Keratinocyte (primary cell): ENCODE results near the gene ELF3. TPM values are rescaled to one million over a fixed set of nuclear protein-coding genes. Genes with fewer than 3 reads are reported as not detected.
"Not testable (repeated sequence)": the region's sequence is repeated elsewhere in the genome, so short reads cannot be mapped to it uniquely, and the experiment has no call there.

ENCODE experiments used
- DNase-seq: peaks from one replicate; pipeline ENCODE4 v3.0.0-alpha.2; 2011; ENCODE audit warnings: low read depth, missing footprints, low spot score
- FAIRE-seq: peaks from 2 replicates; lab custom pipeline; 2011; peaks lifted over from hg19 to GRCh38; lab: Jason Lieb, UNC
- H2AFZ ChIP-seq: 2 replicates; pipeline ENCODE4 v1.6.0; 2012; ENCODE audit warnings: low read length, control low read depth, inconsistent platforms; ENCODE audit not compliant: control insufficient read depth
- H3K27ac ChIP-seq: 2 replicates; pipeline ENCODE4 v1.5.1; 2011; ENCODE audit warnings: low read length; ENCODE audit not compliant: control insufficient read depth, insufficient read depth
- H3K27me3 ChIP-seq: 3 replicates; pipeline ENCODE4 v1.6.0; 2011; ENCODE audit warnings: low read length; ENCODE audit not compliant: control insufficient read depth, insufficient read depth; ENCODE audit errors: extremely low read depth
- H3K36me3 ChIP-seq, 2 experiments: 2 replicates in 1 of 2; 3 replicates in 1 of 2; pipeline ENCODE4 v1.5.1; 2011; ENCODE audit warnings: low read length in 2 of 2, mild to moderate bottlenecking in 1 of 2; ENCODE audit not compliant: control insufficient read depth in 2 of 2, insufficient read depth in 2 of 2; ENCODE audit errors: extremely low read depth in 1 of 2
- H3K4me1 ChIP-seq: 3 replicates; pipeline ENCODE4 v1.5.1; 2011; ENCODE audit warnings: low read length; ENCODE audit not compliant: control insufficient read depth, insufficient read depth; ENCODE audit errors: extremely low read depth
- H3K4me2 ChIP-seq: 3 replicates; pipeline ENCODE4 v1.6.0; 2011; ENCODE audit warnings: low read depth, low read length; ENCODE audit not compliant: control insufficient read depth, insufficient read depth; ENCODE audit errors: extremely low read depth
- H3K4me3 ChIP-seq, 3 experiments: fragments of 200-600 bp in 1 of 3; sonication (generic) in 1 of 3; 2 replicates in 2 of 3; 3 replicates in 1 of 3; pipeline ENCODE4 v1.5.1; 2011 to 2016; ENCODE audit warnings: low read length in 3 of 3, mild to moderate bottlenecking in 3 of 3, control low read depth in 2 of 3, inconsistent platforms in 1 of 3, low read depth in 1 of 3, mixed read lengths in 1 of 3, mixed run types in 1 of 3, moderate library complexity in 1 of 3; ENCODE audit not compliant: control insufficient read depth in 2 of 3, insufficient read depth in 2 of 3; ENCODE audit errors: extremely low read depth in 1 of 3
- H3K79me2 ChIP-seq: 2 replicates; pipeline ENCODE4 v1.6.0; 2012; ENCODE audit warnings: low read length; ENCODE audit not compliant: control insufficient read depth, insufficient read depth
- H3K9ac ChIP-seq: 3 replicates; pipeline ENCODE4 v1.6.0; 2011; ENCODE audit warnings: low read length; ENCODE audit not compliant: control insufficient read depth, insufficient read depth; ENCODE audit errors: extremely low read depth
- H3K9me1 ChIP-seq: 3 replicates; pipeline ENCODE4 v1.6.0; 2011; ENCODE audit warnings: low read length; ENCODE audit not compliant: control insufficient read depth, insufficient read depth; ENCODE audit errors: extremely low read depth
- H3K9me3 ChIP-seq: 2 replicates; pipeline ENCODE4 v1.5.1; 2012; ENCODE audit warnings: low read depth, low read length; ENCODE audit not compliant: control insufficient read depth
- H4K20me1 ChIP-seq: 3 replicates; pipeline ENCODE4 v1.6.0; 2011; ENCODE audit warnings: low read length; ENCODE audit not compliant: control insufficient read depth, insufficient read depth; ENCODE audit errors: extremely low read depth
- EZH2 ChIP-seq: IDR thresholded peaks from one replicate; pipeline ENCODE4 v1.6.1; 2012; ENCODE audit warnings: inconsistent platforms, mild to moderate bottlenecking, low read length, moderate library complexity
- dilution Hi-C: fragments of 300-500 bp; cut with MboI; formaldehyde crosslinking; loops from one replicate; pipeline ENCODE4 v1.7.0; 2020; ENCODE audit warnings: low sequenced_read_pairs; ENCODE audit not compliant: extremely low pct_ligation_motif_present
- polyA plus RNA-seq, 5 experiments: library from polyadenylated mRNA; depleted of rRNA in 3 of 5; stranded (reverse) in 3 of 5; stranded (forward) in 1 of 5; unstranded in 1 of 5; fragments of >200 nt; gene quantifications; 1 replicate in 1 of 5; 2 replicates in 3 of 5; 3 replicates in 1 of 5; pipeline versions ENCODE4 v1.2.1 to v1.2.3, GENCODE V29; 2011 to 2012; ENCODE audit warnings: missing spikeins in 2 of 5, low read depth in 1 of 5, low replicate concordance in 1 of 5
- TF ChIP-seq, protein P1 (sequence below), 3 experiments: IDR thresholded peaks in 1 of 3; conservative IDR thresholded peaks in 1 of 3; optimal IDR thresholded peaks in 1 of 3; 2 replicates in 2 of 3; 3 replicates in 1 of 3; pipeline versions ENCODE3 to v1.5.1; 2011; ENCODE audit warnings: low read length in 3 of 3, mild to moderate bottlenecking in 3 of 3, moderate library complexity in 2 of 3, control low read depth in 1 of 3, inconsistent platforms in 1 of 3; ENCODE audit not compliant: insufficient read depth in 2 of 3; ENCODE audit errors: extremely low read depth in 1 of 3

ELF3 gene
- polyA plus RNA-seq, 1 donor (not counting 4 experiments of a cell fraction or from before 2014, with no cell fraction given): 0.51 TPM

DNA sequence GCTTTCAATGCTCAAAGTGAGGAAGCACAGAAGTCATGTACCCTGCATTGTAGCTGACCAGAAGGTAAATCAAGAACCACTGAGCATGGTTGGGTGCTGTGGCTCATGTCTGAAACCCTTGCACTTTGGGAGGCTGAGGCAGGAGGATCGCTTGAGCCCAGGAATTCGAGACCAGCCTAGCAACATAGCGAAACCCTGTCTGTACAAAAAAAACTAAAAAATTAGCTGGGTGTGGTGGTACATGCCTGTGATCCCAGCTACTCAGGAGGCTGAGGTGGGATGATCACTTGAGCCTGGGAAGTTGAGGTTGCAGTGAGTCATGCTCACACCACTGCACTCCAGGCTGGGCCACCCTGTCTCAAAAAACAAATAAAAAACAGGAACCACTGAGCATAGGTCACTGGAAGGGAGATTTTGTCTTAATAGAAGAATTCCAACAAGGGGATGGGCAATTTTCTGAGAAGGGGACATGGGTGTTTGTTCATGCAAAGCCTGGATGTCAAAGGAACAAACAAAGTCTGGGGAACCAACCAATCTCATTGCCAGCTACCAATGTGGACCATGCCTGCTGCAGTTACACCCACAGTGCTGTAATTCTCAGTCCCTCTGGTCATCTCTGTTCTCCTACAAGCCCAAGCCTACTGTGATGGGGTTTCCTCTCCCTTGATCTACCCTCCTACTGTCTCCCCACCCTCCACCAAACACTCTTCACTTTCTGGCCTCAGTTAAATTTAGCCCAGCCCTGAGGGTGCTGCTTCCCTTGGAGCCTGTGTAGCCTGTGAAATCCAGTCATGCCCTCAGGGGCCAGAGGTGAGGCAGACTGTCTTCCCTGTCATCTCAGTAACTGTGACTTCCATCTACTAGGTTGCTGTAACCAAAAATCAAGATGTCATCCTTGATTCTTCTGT lies 47.9 kb downstream of the ELF3 start:
- no peaks in the 10 kb centered on the region for H3K9me1 ChIP-seq
- no peak overlapping the region for H3K4me3 ChIP-seq
- no peak overlapping the region for H3K9ac ChIP-seq
- peak overlapping the region; percentile 10 for H2AFZ ChIP-seq
- TF ChIP-seq, protein P1, sequence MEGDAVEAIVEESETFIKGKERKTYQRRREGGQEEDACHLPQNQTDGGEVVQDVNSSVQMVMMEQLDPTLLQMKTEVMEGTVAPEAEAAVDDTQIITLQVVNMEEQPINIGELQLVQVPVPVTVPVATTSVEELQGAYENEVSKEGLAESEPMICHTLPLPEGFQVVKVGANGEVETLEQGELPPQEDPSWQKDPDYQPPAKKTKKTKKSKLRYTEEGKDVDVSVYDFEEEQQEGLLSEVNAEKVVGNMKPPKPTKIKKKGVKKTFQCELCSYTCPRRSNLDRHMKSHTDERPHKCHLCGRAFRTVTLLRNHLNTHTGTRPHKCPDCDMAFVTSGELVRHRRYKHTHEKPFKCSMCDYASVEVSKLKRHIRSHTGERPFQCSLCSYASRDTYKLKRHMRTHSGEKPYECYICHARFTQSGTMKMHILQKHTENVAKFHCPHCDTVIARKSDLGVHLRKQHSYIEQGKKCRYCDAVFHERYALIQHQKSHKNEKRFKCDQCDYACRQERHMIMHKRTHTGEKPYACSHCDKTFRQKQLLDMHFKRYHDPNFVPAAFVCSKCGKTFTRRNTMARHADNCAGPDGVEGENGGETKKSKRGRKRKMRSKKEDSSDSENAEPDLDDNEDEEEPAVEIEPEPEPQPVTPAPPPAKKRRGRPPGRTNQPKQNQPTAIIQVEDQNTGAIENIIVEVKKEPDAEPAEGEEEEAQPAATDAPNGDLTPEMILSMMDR (optimal IDR thresholded peaks at IDR 0.05 in 1 of 3, IDR thresholded peaks at IDR 0.05 in 1 of 3, conservative IDR thresholded peaks at IDR 0.05 in 1 of 3; ENCODE audit: extremely low read depth in 1 of 3, insufficient read depth in 2 of 3, low read length in 3 of 3): no peak
- H4K20me1 ChIP-seq: no peaks in the 10 kb centered on the region
- H3K79me2 ChIP-seq: no peaks in the 10 kb centered on the region
- H3K9me3 ChIP-seq: no peaks in the 10 kb centered on the region
- no peaks in the 10 kb centered on the region for H3K36me3 ChIP-seq
- FAIRE-seq: no peak
- dilution Hi-C loops: no loop called here
- DNase-seq: no peak
- H3K27ac ChIP-seq: peak overlapping the region; percentile 32
- H3K4me2 ChIP-seq: no peak overlapping the region
- peaks cover 21% of the 10 kb centered on the region for H3K4me1 ChIP-seq
- no peaks in the 10 kb centered on the region for H3K27me3 ChIP-seq

- FAIRE-seq: no peak
- Histone ChIP-seq H2AFZ (no peak overlapping the region), H4K20me1 (no peaks in the 10 kb centered on the region), H3K79me2 (no peaks in the 10 kb centered on the region), H3K27me3 (no peaks in the 10 kb centered on the region), H3K9me3 (no peaks in the 10 kb centered on the region), H3K9ac (no peak overlapping the region), H3K4me1 (peaks cover 21% of the 10 kb centered on the region), H3K4me3 (no peak overlapping the region), H3K9me1 (no peaks in the 10 kb centered on the region), H3K36me3 (no peaks in the 10 kb centered on the region), H3K27ac (no peak overlapping the region), H3K4me2 (no peak overlapping the region)
- DNase-seq: no peak
- TF ChIP-seq, protein P1 (optimal IDR thresholded peaks at IDR 0.05 in 1 of 3, IDR thresholded peaks at IDR 0.05 in 1 of 3, conservative IDR thresholded peaks at IDR 0.05 in 1 of 3; ENCODE audit: extremely low read depth in 1 of 3, insufficient read depth in 2 of 3, low read length in 3 of 3): no peak
- TF ChIP-seq EZH2: no peak
- dilution Hi-C loops: no loop called here
Measured at GRCh38 chr1:202061055-202061454, 50.7 kb downstream of the ELF3 start.

DNA sequence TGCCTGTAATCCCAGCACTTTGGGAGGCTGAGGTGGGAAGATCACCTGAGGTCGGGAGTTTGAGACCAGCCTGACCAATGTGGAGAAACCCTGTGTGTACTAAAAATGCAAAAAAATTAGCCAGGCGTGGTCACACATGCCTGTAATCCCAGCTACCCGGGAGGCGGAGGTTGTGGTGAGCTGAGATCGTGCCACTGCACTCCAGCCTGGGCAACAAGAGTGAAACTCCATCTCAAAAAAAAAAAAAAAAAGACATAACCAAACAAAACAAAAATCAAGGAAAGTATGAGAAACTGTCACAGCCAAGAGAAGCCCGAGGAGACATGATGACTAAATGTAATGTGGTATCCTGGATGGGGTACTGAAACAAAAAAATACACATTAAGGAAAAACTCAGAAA lies 51.4 kb downstream of the ELF3 start:
- H3K4me1 ChIP-seq: peaks cover 16% of the 10 kb centered on the region
- H3K9ac ChIP-seq, H4K20me1 ChIP-seq, H3K79me2 ChIP-seq, H3K4me2 ChIP-seq, H3K36me3 ChIP-seq, DNase-seq, FAIRE-seq, H3K9me1 ChIP-seq, H3K27ac ChIP-seq, H3K4me3 ChIP-seq, H2AFZ ChIP-seq, H3K27me3 ChIP-seq, H3K9me3 ChIP-seq, dilution Hi-C loops: not testable (repeated sequence)
